NK-92 treated with Interleukin-12 subunit alpha and Interleukin-12 subunit beta, amount 100 ng/mL, for 24 hours (cell line): ENCODE results near the gene RSPH10B.
"Not testable (repeated sequence)": the region's sequence is repeated elsewhere in the genome, so short reads cannot be mapped to it uniquely, and the experiment has no call there.

Experiments used
- DNase-seq: peaks from one replicate; lab custom pipeline; 2025; lab: John Stamatoyannopoulos, UW

RSPH10B gene

GRCh38 chr7:5970347-5970911, at the start of gene RSPH10B:
Gene RSPH10B, minus strand, starts transcription at chr7:5970689. Its CDS starts 3,573 bp downstream, at chr7:5967116.
- DNase-seq, result not testable (repeated sequence)

DNA sequence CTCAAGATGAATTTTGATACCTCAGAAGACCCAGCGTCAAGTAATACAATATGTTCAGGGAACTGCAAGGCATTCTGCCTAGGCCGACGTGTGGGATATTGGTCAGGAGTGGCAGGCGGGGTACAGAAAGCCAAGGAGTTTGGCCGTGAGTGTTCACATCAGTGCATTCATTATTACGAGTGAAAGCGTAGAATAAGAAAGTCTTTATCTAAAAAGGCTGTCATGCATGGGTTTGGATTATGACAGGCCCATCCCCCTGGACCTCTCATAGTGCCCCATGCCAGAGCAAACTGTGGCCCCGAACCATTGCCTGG, 46.1 kb upstream of the RSPH10B start:
- DNase-seq, result no peak

DNA sequence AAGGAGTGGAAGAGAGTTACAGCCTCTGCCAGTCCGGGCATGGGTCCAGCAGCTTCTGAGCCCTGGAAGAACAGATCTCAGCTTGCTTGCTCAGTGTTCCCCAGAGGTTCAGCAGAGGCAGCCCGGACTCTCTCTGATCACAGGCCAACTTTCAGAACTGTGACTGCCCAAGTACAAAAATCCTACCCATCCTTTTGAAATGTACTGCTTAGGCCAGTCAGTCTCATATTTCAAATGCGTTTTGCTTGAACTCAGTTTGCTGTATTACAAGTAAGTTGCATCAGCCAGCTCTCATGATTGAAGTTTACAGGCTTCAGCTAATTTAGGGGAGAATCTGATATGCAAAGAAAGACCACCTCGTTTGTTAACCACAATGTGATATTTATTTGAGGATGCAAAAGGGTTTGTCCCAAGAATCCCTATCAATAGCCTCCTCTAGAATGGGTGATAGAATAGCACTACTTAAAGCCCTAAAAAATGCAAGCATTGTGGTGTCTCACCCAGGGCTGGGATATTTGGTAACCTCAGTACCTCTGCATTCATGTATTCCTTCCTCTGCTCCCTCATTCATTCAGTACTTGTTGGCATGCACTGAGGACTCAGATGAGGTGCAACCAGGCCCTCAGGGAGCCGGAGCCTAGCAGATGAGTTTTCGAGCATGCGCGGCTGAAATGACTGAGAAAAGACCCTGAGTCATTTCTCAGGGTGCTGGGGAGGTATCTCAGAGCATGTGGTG, 45.6 kb upstream of the RSPH10B start:
- no peak for DNase-seq

DNA sequence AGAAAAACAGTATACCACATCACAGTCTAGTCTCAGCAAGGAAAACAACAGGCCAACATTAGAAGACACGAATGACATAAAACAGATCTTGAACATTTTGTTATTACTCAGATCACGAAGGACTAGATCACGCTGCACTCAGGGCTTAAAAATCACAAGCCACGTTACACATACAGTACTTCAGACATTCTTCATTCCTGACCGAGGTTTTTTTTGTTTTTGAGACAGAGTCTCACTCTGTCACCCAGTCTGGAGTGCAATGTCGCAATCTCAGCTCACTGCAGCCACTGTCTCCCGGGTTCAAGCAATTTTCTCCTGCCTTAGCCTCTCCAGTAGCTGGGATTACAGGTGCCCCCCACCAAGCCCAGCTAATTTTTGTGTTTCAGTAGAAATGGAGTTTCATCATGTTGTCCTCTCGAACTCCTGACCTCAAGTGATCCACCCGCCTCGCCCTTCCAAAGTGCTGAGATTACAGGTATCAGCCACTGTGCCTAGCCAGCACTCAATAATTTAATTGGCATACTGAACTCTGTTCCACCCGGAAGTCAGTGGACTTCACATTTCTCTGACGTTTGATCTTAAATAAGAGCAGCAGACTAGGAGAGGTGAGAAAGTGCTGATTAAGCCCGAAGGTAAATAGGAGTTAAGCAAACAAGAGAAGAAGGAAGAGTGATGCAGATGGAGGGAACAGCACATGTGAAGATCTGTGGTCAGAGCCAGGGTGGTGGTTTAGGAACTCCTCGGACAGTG, 42.0 kb upstream of the RSPH10B start:
- DNase-seq, result no peak

GRCh38 chr7:6011541-6011940, 41.1 kb upstream of the RSPH10B start:
- DNase-seq, result no peak

- DNase-seq, result not testable (repeated sequence)
These were observed 39.9 kb upstream of the RSPH10B start for GRCh38 chr7:6010370-6010769.

DNA sequence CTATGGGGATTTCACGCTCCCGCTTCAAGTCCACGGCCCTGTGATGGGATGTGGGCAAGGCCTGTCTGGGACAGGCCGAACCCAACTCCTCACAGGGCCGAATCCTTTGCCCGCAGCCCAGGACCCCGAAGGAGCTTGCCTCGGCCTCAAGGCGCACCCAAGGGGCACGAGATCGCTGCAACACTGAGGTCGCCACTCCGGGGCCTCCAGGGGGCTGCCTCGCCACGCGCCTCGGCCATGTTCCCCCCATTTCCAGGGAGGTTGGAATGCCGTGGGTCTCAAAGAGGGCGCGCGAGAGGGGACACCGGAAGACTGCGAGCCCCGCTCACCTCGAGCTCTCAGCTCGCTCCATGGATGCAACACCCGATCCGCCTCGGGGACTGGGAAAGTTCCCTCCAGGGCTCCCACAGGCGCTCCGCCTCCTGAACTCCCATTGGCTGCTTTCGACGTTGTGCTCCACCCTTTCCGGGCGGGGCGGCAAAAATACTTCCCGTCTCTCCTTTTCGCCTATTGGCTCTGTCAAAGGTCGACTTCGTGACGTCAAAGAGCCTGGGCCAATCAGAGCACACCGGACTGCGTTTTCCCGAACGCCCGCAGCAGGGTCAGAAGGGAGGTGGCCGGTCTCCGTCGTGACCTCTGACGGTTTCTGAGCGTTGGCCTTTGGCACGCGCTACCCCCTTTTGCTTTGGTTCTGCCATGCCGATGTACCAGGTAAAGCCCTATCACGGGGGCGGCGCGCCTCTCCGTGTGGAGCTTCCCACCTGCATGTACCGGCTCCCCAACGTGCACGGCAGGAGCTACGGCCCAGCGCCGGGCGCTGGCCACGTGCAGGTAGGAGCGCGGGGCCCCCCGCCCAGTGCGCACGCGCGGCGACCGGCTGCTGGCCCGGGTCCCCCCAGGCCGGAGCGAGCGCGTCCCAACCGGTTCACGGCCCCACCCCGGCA, 38.5 kb upstream of the RSPH10B start, which contains the start of the genes AIMP2 and PMS2:
TSS of gene AIMP2 (plus strand) at position 605 of the 944 bp plus-strand sequence. CDS start at position 697, 92 bp downstream.
TSS of gene PMS2 (minus strand) at position 382 of the 944 bp plus-strand sequence. CDS start at position 352, 30 bp downstream.
- peak; percentile 95 for DNase-seq

- not testable (repeated sequence) for DNase-seq
These were observed 37.5 kb upstream of the RSPH10B start for GRCh38 chr7:6007835-6008590.

GRCh38 chr7:6007386-6007785, 36.9 kb upstream of the RSPH10B start:
- no peak for DNase-seq

DNA sequence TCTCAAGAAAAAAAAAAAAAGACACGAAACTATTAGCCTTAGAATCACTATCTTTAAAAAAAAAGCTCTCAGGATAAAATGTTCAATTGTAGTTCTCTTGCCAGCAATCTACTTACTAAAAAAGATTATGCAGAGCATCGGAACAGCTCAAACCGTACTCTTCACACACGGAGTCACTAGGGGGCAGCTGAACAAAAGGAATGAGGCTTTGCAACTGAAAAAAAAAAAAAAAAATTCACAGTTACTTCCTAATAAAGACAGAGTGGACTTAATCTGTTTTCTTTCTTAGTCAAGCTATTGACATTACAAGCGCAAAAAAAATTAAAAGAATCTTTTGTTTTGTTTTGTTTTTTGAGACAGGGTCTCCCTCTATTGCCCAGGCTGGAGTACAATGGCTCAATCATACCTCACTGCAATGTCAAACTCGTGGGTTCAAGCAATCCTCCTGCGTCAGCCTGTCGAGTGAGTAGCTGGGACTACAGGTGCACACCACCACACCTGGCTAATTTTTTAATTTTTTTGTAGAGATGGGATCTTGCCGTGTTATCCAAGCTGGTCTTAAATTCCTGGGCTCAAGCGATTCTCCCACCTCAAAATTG, 26.8 kb upstream of the RSPH10B start:
- no peak for DNase-seq

DNA sequence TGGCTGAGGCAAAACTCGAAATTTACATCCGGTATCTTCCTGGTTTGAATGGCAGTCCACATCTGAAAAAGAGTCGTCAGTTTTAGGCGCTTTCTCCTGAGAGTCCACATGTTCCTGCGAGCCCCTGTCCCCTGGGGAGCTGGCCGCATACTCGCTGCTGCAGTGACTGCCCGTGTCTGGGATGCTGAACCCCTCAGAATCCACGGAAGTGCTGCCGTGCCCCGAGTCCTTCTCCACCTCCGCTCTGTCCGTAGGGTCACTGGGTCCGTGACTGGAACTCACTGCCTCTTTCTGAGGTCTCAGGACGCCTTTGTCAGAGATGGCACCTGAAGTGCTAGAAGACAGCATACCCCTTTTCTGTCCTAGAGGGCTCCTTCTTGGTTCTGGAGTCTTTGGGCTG, 16.6 kb upstream of the RSPH10B start:
- not testable (repeated sequence) for DNase-seq

DNA sequence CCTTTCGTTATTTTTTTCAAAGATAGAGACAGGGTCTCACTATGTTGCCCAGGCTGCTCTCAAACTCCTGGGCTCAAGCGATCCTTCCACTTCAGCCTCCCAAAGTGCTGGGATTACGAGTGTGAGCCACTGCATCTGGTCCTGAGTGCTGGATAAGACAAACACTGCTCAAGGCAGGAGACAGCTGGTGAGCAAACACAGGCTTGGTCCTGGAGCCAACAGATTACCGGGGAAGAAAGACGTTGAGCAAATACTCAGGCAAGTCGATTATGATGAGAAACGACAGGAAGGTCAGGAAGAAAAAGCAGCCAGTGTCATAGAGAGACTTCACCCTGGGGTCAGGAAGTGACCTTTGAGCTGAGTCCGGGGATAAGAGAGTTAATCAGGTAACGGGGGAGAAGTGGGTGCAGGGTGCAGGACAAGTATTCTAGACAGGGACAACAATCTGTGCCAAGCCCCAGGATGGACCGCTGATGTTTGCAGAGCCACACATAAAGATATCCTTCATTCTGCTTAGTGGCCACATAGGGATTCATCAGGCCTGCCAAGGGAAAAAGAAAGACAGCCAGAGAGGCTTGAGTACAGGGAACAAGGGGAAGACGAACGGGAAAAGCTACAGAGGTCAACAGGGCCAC, 9.3 kb upstream of the RSPH10B start:
- not testable (repeated sequence) for DNase-seq

DNA sequence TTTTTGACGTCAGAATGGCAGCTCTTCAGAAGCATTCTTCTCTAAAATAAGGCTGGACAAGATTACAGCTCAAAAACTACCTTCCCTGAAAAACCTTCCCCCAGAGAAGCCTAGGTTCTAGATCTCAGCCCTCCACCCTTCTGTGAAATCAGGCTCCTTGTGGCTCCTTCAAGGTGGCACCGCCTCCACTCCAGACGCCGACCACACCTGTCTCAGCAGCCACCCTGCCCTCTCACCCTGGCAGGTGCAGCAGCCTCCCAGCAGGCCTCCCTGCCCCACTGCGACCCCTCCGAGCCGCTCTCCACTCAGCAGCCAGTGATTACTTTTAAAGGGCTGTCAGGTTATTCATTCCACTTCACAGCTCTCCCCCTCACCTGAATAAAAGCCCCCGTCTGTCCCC, 3.1 kb upstream of the RSPH10B start:
- DNase-seq, result not testable (repeated sequence)

- not testable (repeated sequence) for DNase-seq
These were observed 6.7 kb downstream of the RSPH10B start for GRCh38 chr7:5963810-5964209.

GRCh38 chr7:5963205-5963604, 7.3 kb downstream of the RSPH10B start:
- DNase-seq, result not testable (repeated sequence)

- not testable (repeated sequence) for DNase-seq
These were observed 35.5 kb downstream of the RSPH10B start for GRCh38 chr7:5934945-5935450.

DNA sequence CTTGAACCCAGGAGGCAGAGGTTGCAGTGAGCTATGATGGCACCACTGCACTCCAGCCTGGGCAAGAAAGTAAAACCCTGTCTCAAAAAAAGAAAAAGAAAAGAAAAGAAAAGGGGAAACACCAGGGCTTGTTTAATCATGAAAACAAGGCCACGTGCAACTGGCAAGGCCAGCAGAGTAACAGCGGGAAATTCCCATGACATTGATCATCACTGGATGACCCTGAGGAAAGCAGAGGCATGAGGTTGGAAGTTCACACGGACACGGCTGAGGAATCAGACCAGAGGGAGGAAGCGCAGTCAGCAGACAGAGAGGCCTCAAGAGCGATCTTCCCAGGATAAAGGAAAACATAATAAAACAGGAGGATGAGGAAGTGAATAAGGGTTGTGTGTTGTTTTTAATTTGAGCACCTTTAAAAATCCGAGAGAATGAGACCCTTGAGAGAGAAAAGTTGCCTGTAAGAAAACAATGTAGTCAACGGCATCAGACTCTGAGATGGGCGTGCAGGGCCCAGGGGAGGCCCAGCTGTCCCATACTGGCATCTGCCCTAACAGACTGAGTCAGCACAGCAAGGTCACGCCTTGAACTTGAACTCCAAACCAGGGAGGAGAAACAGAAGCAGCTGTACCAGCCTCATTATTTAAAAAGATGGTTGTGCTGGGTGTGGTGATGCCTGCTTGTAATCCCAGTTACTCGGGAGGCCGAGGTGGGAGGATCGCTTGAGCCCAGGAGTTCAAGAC, 38.4 kb downstream of the RSPH10B start:
- DNase-seq, result not testable (repeated sequence)

GRCh38 chr7:5931250-5931649, 39.2 kb downstream of the RSPH10B start:
- not testable (repeated sequence) for DNase-seq

- DNase-seq, result not testable (repeated sequence)
These were observed 40.2 kb downstream of the RSPH10B start for GRCh38 chr7:5930290-5930689.
